GM12878 (cell line): ENCODE data around the gene RAET1G. TPM values are rescaled to one million over a fixed set of nuclear protein-coding genes. Genes with fewer than 3 reads are reported as not detected.
"Not testable (repeated sequence)": the region's sequence is repeated elsewhere in the genome, so short reads cannot be mapped to it uniquely, and the experiment has no call there.

Experiments
- ATAC-seq: fragments of 200-7000 bp; cut with Tn5 transposase; 3 replicates; pipeline ENCODE4 v1.9.1; 2020; ENCODE audit warnings: mild to moderate bottlenecking, moderate library complexity
- BruUV-seq: library from RNA; stranded (reverse); fragments of 400-500 nt; replicated peaks from 2 replicates; lab custom pipeline; 2021; lab: Mats Ljungman, UMichigan
- CTCF ChIA-PET: fragments of 300-600 bp; sonication (Branson Sonifier 250); formaldehyde crosslinking; extraction: SDS; loops from one replicate; lab custom pipeline; 2021; ENCODE audit warnings: inconsistent platforms; lab: Yijun Ruan, JAX
- POLR2A ChIA-PET: fragments of 350-600 bp; formaldehyde crosslinking; extraction: SDS; loops from one replicate; lab custom pipeline; 2021; ENCODE audit warnings: inconsistent platforms; lab: Charles Lee
- RAD21 ChIA-PET: fragments of 300-600 bp; sonication (Branson Sonifier 250); formaldehyde crosslinking; loops from one replicate; lab custom pipeline; 2023; ENCODE audit warnings: antibody characterized with exemption; ENCODE audit not compliant: unreplicated experiment; lab: Charles Lee
- SMC1A ChIA-PET: fragments of 300-600 bp; sonication (Branson Sonifier 250); formaldehyde crosslinking; loops from one replicate; lab custom pipeline; 2023; ENCODE audit not compliant: unreplicated experiment, uncharacterized antibody; lab: Charles Lee
- DNase-seq: peaks from one replicate; pipeline ENCODE4 v3.0.0-alpha.2; 2011; ENCODE audit warnings: low read depth, low spot score
- FAIRE-seq: peaks from 3 replicates; lab custom pipeline; 2011; peaks lifted over from hg19 to GRCh38; lab: Jason Lieb, UNC
- H2AFZ ChIP-seq: 2 replicates; pipeline ENCODE4 v1.6.0; 2011; ENCODE audit warnings: low read depth, low read length, control low read depth; ENCODE audit not compliant: control insufficient read depth
- H3K27ac ChIP-seq: 2 replicates; pipeline ENCODE4 v1.5.1; 2011; ENCODE audit warnings: control low read depth; ENCODE audit not compliant: control insufficient read depth, insufficient read depth
- H3K27me3 ChIP-seq, 2 experiments: replicated peaks in 1 of 2; 2 replicates each; pipeline versions ENCODE4 v1.6.0 to v1.6.1; 2011; ENCODE audit warnings: low read length in 1 of 2; ENCODE audit not compliant: control insufficient read depth in 2 of 2, insufficient read depth in 2 of 2
- H3K36me3 ChIP-seq, 2 experiments: 2 replicates each; pipeline ENCODE4 v1.5.1; 2011; ENCODE audit warnings: low read length in 1 of 2; ENCODE audit not compliant: control insufficient read depth in 2 of 2, insufficient read depth in 2 of 2
- H3K4me1 ChIP-seq: 2 replicates; pipeline ENCODE4 v1.6.1; 2011; ENCODE audit warnings: mild to moderate bottlenecking, low read length, moderate library complexity, mixed read lengths; ENCODE audit not compliant: control insufficient read depth, insufficient read depth
- H3K4me2 ChIP-seq: 2 replicates; pipeline ENCODE4 v1.6.0; 2011; ENCODE audit warnings: control low read depth; ENCODE audit not compliant: control insufficient read depth, insufficient read depth
- H3K4me3 ChIP-seq: fragments of 200-600 bp; sonication (generic); 2 replicates; pipeline ENCODE4 v1.5.1; 2016
- H3K79me2 ChIP-seq: 2 replicates; pipeline ENCODE4 v1.6.0; 2011; ENCODE audit warnings: low read length; ENCODE audit not compliant: control insufficient read depth, insufficient read depth
- H3K9ac ChIP-seq: 2 replicates; pipeline ENCODE4 v1.8.0; 2011; ENCODE audit warnings: low read length, control low read depth, mixed read lengths; ENCODE audit not compliant: control insufficient read depth, insufficient read depth
- H3K9me3 ChIP-seq: replicated peaks from 3 replicates; pipeline ENCODE4 v1.5.1; 2011; ENCODE audit warnings: mild to moderate bottlenecking, low read length; ENCODE audit not compliant: control insufficient read depth, insufficient read depth
- H4K20me1 ChIP-seq: 2 replicates; pipeline ENCODE4 v1.6.0; 2011; ENCODE audit not compliant: control insufficient read depth, insufficient read depth
- BHLHE40 ChIP-seq, 2 experiments: fragments of 450-650 bp in 1 of 2; IDR thresholded peaks; 2 replicates each; pipeline ENCODE4 v1.6.1; 2011 to 2017; ENCODE audit warnings: low read depth in 2 of 2, borderline replicate concordance in 1 of 2, improper control_type of control experiment in 1 of 2, low read length in 1 of 2, mild to moderate bottlenecking in 1 of 2
- WGBS: methylation state at CpG from one replicate; pipeline ENCODE4 v1.1.6; 2016; ENCODE audit warnings: low lambda C conversion rate; ENCODE audit not compliant: insufficient replicate concordance, insufficient coverage; ENCODE audit errors: missing lambda C conversion rate; 5-methylcytosine and 5-hydroxymethylcytosine counted together
- in situ Hi-C: fragments of 300-500 bp; cut with MboI; formaldehyde crosslinking; loops from 9 replicates; pipeline ENCODE4 v1.14.3; 2018; ENCODE audit warnings: mixed read lengths
- intact Hi-C: fragments of 100-400 bp; cut with micrococcal nuclease; formaldehyde crosslinking; loops from one replicate; pipeline ENCODE4 v1.14.2; 2022; ENCODE audit not compliant: unreplicated experiment
- polyA plus RNA-seq, 11 experiments: library from polyadenylated mRNA; depleted of rRNA in 4 of 11; unstranded in 6 of 11; stranded (reverse) in 5 of 11; fragments of >200 nt; fragmentation: Nextera tagmentation in 4 of 11; fragmentation: Illumina TruSeq in 1 of 11; extraction: Ambion mirVana in 4 of 11; extraction: Trizol in 1 of 11; gene quantifications; 1 replicate in 1 of 11; 2 replicates in 10 of 11; pipeline versions ENCODE4 v1.2.1 to v1.2.3, GENCODE V29; 2011 to 2016; ENCODE audit warnings: inconsistent platforms in 2 of 11, missing spikeins in 2 of 11, low read depth in 1 of 11
- total RNA-seq, 4 experiments: library from RNA; depleted of rRNA in 3 of 4; stranded (reverse); fragments of >200 nt in 3 of 4; fragmentation: Illumina TruSeq in 1 of 4; extraction: Trizol in 1 of 4; gene quantifications; 2 replicates each; pipeline versions ENCODE4 v1.2.1 to v1.2.3, GENCODE V29; 2013 to 2021

Gene RAET1G
- total and polyA plus RNA-seq, 10 of the 15 experiments (the other 5 are each of a cell fraction or from before 2014, with no cell fraction given), result not detected

GRCh38 chr6:149954984-149955653, 32.2 kb upstream of the RAET1G start:
- ATAC-seq, result peak; percentile 16; the same call in 2 of the 3 replicates
- H3K4me2 ChIP-seq, H3K79me2 ChIP-seq, H3K36me3 ChIP-seq, H2AFZ ChIP-seq, H3K27ac ChIP-seq, H3K27me3 ChIP-seq, RAD21 ChIA-PET, H3K4me3 ChIP-seq, H3K9me3 ChIP-seq, FAIRE-seq, H4K20me1 ChIP-seq, DNase-seq, in situ Hi-C loops, H3K9ac ChIP-seq, BruUV-seq, H3K4me1 ChIP-seq, intact Hi-C loops, POLR2A ChIA-PET: not testable (repeated sequence)
- SMC1A ChIA-PET, result interaction anchor here (2.9 kb wide), 1 partner anchor 62 kb away, joined by 8 read pairs; no protein-coding TSS in a partner anchor
- 3% methylated on average over 12 of the region's 21 CpGs for WGBS
- TF ChIP-seq BHLHE40 (IDR thresholded peaks at IDR 0.05; ENCODE audit: borderline replicate concordance in 1 of 2, low read depth in 2 of 2, low read length in 1 of 2), result peak in 1 of 2 experiments; percentile 32; a peak in 1 of 4 replicates
- CTCF ChIA-PET, result interaction anchor here (0.6 kb wide), 1 partner anchor 58 kb away, joined by 3 read pairs; no protein-coding TSS in a partner anchor

GRCh38 chr6:149954328-149954983, 31.5 kb upstream of the RAET1G start:
- RAD21 ChIA-PET, H2AFZ ChIP-seq, H4K20me1 ChIP-seq, intact Hi-C loops, BruUV-seq, H3K9me3 ChIP-seq, H3K9ac ChIP-seq, CTCF ChIA-PET, FAIRE-seq, DNase-seq, H3K4me3 ChIP-seq, H3K27ac ChIP-seq, POLR2A ChIA-PET, H3K36me3 ChIP-seq, H3K27me3 ChIP-seq, H3K4me1 ChIP-seq, H3K4me2 ChIP-seq, in situ Hi-C loops, H3K79me2 ChIP-seq: not testable (repeated sequence)
- SMC1A ChIA-PET, result interaction anchor here (2.9 kb wide), 1 partner anchor 62 kb away, joined by 8 read pairs; no protein-coding TSS in a partner anchor
- ATAC-seq, result peak; percentile 52
- 8% methylated on average over 26 of the region's 53 CpGs for WGBS

- H3K9me3 ChIP-seq, H3K9ac ChIP-seq, H3K4me2 ChIP-seq, in situ Hi-C loops, SMC1A ChIA-PET, H3K27ac ChIP-seq, H2AFZ ChIP-seq, POLR2A ChIA-PET, FAIRE-seq, CTCF ChIA-PET, BruUV-seq, RAD21 ChIA-PET, H3K36me3 ChIP-seq, H3K4me3 ChIP-seq, H3K4me1 ChIP-seq, DNase-seq, H4K20me1 ChIP-seq, H3K27me3 ChIP-seq, intact Hi-C loops, H3K79me2 ChIP-seq: not testable (repeated sequence)
- 30% methylated on average over 2 of the region's 10 CpGs for WGBS
- ATAC-seq, result peak; percentile 94
These were observed 31.0 kb upstream of the RAET1G start for GRCh38 chr6:149953934-149954327.
